Left renal pelvis (tissue), 4 donors: Measurements from ENCODE around the gene E2F6. TPM values are rescaled to one million over a fixed set of nuclear protein-coding genes. Genes with fewer than 3 reads are reported as not detected.

Experiments used
- DNase-seq, 4 donors: peaks; one replicate each; pipeline ENCODE4 v3.0.0-alpha.2; 2013; ENCODE audit warnings: low read depth in 4 of 4, low spot score in 3 of 4
- polyA plus RNA-seq, 4 donors: library from polyadenylated mRNA; unstranded; fragments of 120-200 nt; gene quantifications; one replicate each; pipeline ENCODE4 v1.2.1, GENCODE V29; 2013; ENCODE audit not compliant: insufficient read length in 4 of 4

Gene E2F6, protein sequence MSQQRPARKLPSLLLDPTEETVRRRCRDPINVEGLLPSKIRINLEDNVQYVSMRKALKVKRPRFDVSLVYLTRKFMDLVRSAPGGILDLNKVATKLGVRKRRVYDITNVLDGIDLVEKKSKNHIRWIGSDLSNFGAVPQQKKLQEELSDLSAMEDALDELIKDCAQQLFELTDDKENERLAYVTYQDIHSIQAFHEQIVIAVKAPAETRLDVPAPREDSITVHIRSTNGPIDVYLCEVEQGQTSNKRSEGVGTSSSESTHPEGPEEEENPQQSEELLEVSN
- polyA plus RNA-seq: 10 to 100 TPM; 16.4 to 24.4 (median 22.2) TPM

GRCh38 chr2:11465485-11466306 is at the start of gene E2F6:
Gene E2F6 (minus strand): TSS chr2:11466161. CDS start chr2:11465879, 282 bp downstream.
- DNase-seq: peak; percentile 81 to 90 (median 84)

DNA sequence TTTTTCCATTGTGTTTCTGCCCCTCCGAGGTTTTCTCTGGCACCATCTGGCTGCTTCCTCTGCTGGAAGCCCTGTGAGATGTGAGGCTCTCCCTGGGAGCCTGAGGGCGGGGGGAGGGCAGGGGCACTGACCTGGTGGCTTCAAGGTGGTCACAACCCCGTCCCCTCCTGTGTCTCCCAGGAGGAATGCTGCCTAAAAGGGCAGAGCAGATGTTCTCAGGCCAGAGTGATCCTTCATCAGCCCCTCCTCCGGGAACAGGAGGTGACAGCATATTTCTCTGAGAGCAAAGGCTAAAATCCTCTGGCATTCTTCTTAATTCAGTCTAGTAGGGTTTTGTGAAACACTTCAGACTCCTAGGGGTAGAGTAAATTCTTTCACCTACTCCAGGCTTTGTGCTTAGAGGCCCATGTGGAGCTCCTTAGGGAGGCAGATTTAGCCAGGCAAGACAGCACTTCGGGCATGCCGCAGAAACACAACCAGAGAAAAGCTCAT is 49.6 kb upstream of the E2F6 start:
- no peak for DNase-seq

DNA sequence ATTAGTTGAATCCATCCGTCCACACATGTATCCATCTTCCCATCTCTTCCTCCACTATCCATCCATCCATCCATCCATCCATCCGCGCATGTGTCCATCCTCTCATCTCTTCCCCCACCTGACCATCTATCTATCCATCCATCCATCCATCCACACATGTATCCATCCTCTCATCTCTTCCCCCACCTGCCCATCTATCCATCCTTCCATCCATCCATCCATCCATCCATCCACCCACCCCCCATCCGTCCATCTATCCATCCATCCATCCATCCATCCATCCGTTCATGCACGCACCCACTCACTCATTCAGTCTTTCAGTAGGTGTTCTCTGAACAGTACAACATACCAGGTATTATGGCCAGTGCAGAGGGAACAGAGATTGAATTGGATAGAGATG is 48.9 kb upstream of the E2F6 start:
- DNase-seq: no peak

- DNase-seq: no peak
These were observed 48.2 kb upstream of the E2F6 start for GRCh38 chr2:11514081-11514730.

DNA sequence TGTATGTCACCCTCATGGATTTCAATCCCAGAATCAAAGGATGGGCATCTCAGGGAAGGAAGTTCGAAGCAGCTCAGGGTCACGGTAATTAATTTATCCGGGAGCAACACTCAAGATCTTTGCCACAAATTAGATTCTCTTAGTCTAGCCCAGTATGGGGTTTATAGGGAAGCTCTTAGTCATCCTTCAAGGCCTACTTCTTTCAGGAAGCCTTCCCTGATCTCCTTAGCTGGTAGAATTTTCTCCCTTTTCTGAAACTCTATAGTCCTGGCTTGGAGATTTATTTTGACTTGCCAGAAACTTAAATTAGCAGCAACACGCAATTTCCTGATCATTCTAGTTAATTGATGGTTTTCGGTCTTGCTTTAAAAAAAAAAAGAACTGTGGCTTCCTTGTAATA is 47.4 kb upstream of the E2F6 start:
- DNase-seq: no peak

GRCh38 chr2:11512431-11512830 is 46.5 kb upstream of the E2F6 start:
- no peak for DNase-seq

- DNase-seq: no peak
These were observed 43.8 kb upstream of the E2F6 start for GRCh38 chr2:11509657-11510360.

DNA sequence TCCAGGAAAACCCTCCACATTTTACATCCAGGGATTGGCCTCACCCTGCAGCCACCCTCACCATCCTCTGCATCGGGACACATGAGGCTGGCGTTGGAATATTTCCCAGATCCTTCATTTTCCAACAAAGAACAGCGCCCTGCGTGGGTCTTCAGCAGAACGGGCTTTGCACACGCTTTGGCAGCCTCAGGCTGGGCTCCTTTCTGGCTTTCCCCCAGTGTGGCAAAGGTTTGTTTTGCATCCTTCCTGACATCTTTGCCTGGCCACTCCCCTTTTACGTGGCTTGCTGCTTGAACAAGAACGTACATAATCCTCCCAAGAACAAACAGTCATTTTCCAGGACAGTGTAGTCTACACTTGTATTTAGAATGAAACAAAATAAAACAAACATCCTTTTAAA is 42.3 kb upstream of the E2F6 start:
- DNase-seq: no peak

GRCh38 chr2:11507517-11507916 is 41.6 kb upstream of the E2F6 start:
- DNase-seq: no peak

DNA sequence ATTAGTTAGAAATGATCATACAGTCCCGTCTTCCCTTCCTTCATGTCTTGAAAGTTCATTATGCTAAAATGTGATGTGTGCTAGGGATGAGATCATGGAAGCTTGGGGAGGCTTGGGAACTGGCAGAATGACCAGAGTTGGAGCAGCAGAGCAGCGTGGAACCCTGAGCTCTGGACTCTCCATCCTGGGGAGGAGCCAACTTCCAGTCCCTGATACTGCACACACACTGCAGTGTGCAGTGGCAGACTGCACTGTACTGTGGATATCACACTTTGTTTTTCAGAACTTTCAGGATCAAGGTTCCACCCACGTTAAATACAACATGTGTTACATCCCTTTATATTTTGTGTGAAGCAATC is 40.6 kb upstream of the E2F6 start:
- no peak for DNase-seq

DNA sequence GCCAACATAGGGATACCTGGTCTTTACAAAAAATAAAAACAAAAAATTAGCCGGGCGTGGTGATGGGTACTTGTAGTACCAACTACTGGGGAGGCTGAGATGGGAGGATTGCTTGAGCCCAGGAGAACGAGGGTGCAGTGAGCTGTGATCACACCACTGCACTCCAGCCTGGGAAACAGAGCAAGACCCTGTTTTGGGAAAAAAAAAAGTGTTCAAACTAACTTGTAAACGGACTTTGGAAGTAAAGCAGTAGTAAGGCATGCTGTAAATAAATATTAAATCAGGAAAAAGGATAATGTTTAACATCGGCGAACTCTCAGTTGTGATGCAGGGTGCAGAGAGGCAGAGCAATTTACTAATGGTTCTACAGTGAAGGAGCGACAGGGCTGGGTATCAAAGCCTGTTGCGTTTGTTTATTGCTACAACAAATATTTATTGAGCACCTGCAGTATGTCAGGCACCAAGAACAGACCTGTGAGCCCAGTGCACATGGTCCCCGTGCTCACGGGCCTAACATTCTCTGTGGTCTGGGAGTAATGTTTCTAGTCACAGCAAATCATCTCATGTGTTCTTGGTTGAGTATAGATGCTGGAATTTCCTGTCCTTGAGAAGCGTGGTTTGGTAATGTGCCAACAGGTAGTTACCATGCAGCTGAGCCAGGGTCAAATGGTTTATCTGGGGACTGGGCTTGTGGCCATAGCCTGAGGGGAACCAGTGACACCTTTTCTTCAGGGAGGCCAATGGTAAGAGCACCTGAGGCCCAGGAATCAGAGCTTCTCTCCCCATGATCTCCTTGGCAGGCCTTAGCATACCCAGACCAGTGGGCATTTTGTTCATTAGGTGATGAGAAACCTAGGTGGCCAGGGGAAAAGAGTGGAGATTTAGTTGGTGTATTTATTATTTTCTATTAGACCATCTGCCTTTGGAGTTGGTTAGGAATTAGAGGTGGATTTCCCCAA is 40.0 kb upstream of the E2F6 start:
- DNase-seq: no peak

DNA sequence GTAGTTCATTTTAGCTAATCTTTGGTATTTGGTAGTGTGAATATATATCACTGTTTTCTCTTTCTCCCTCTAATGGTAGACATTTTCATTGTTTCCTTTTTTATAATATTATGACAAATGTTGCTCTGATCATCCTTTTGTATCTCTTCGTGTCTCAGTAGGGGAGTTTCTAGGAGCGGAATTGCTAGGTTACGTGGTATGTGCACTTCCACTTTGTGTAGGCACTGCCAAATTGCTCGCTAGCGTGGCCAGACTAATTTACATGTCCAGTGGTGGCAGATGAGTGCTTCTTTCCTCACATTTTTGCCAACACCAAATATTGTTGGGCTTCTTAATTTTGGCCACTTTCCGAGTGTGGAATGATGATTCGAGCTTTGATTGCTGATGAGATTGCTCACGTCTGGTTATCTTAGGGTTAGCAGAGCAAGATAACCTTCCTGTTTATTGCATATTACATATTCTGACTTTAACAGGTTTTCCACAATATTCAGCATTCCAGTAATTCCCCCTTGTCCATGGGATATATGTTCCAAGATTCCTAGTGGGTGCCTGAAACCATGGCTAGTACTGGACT is 37.5 kb upstream of the E2F6 start:
- no peak for DNase-seq

DNA sequence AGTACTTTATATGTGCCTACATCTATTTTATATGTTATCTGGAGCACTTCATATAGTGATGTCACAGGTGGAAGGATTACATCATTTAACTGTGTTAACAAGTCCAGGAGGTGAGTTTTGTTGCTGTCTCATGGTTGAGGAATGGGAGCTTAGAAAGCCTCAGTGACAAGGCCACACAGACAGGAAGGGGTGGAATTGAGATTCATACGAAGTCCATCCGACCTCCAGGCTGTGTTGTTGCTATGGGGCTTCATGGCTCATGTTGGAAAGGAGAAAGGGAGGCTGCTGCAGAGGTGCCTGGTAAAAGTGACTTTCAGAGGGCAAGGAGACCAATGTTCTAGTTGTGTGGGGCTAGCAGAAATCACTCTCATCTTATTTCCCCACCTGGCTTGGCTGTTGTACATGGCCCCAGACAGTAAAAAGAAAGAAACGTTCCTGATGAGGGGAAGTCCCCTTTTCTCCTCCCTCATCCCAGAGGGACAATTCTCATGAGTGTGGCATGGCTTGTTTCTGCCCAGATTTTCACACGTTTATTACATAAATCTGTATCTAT is 36.9 kb upstream of the E2F6 start:
- DNase-seq: no peak

DNA sequence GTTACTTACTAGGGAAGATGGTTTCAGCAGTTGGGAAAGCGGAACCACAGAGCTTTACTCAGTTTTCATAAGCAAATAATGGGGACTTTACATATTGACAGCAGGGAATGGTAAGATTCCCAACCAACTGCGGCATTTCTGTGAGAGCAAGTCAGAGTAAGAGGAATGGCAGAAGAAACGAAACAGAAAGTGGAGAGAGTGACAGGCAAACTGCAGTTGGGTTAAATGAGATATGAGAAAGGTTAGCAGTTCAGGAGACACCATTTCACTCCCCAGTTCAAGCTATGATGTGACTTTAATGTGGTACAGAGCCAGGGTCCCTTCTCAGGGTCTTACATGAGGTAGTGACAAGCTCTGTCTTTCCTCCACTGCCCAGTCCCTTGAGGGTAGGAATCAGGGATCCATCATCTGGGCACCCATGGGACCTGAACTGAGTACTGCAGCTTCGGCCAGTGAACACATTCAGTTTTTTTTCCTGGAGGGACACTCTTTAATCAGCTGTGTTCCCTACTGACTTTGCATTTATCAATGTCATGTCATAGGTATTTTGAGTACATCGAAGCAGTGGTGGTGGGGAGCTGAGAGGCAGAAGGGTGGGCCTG is 34.8 kb upstream of the E2F6 start:
- DNase-seq: no peak

GRCh38 chr2:11499081-11499743 is 33.3 kb upstream of the E2F6 start:
- DNase-seq: no peak

DNA sequence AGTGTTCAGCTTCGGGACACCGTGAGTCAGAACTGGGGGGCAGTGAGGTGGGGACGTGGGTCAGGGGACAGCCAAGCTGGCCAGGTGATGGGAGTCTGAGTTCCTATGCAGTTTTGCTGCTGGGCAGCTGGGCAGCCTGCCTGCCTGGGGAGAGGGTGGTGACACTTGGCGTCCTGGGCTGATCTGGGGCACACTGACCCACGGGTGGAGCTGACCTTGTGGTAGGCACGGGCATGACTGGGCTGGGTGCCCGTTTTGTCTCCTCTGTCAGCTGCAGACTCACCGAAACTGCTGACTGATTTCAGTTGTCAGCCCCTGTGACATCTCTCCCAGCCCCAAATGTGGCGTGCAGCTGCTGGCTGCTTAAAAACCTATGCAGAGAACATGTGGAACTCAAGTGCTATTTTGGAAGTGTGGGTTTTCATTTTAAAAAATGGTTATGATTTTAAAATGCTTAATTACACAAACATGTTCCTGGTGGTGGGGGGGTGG is 32.6 kb upstream of the E2F6 start:
- DNase-seq: no peak

GRCh38 chr2:11495844-11496681 is 30.1 kb upstream of the E2F6 start:
- DNase-seq: no peak
